SK-N-MC (cell line): ENCODE measurements around the gene RNF144B.
A peak's percentile ranks its signal among the peaks of the same experiment; 100 is the strongest.

ENCODE experiments used
- DNase-seq: peaks from one replicate; pipeline ENCODE4 v3.0.0-alpha.2; 2011; ENCODE audit warnings: low read depth, low spot score
- H3K27ac ChIP-seq: fragments of 200-600 bp; sonication (generic); 2 replicates; pipeline ENCODE4 v1.5.1; 2016; ENCODE audit warnings: mixed run types
- H3K36me3 ChIP-seq: fragments of 200-600 bp; sonication (generic); 2 replicates; pipeline ENCODE4 v1.6.1; 2017; ENCODE audit warnings: antibody characterized with exemption, low read length, mixed read lengths; ENCODE audit not compliant: insufficient read depth
- H3K4me3 ChIP-seq: fragments of 200-600 bp; sonication (generic); 2 replicates; pipeline ENCODE4 v1.5.1; 2016
- H3K9ac ChIP-seq: fragments of 200-600 bp; sonication (generic); 2 replicates; pipeline ENCODE4 v1.8.0; 2017; ENCODE audit warnings: mixed run types, mixed read lengths; ENCODE audit not compliant: insufficient read length
- H3K9me3 ChIP-seq: fragments of 200-600 bp; sonication (generic); 2 replicates; pipeline ENCODE4 v1.6.1; 2017; ENCODE audit warnings: low read depth, mild to moderate bottlenecking, antibody characterized with exemption, low read length, moderate library complexity, mixed read lengths
- EZH2 ChIP-seq: fragments of 200-600 bp; sonication (generic); IDR thresholded peaks from one replicate; pipeline ENCODE4 v1.6.1; 2017; ENCODE audit warnings: antibody characterized with exemption
- FOXP2 ChIP-seq: optimal IDR thresholded peaks from 2 replicates; pipeline ENCODE3; 2011; ENCODE audit warnings: mild to moderate bottlenecking, moderate library complexity; ENCODE audit not compliant: insufficient read depth; ENCODE audit errors: extremely low read length, control extremely low read depth
- POLR2AphosphoS5 ChIP-seq: IDR thresholded peaks from 2 replicates; pipeline ENCODE4 v1.6.1; 2012; ENCODE audit warnings: mild to moderate bottlenecking, low read depth, low read length, borderline replicate concordance

The RNF144B gene

GRCh38 chr6:18507018-18507415 lies 119.9 kb downstream of the RNF144B start:
- DNase-seq = no peak
- no peak overlapping the region for H3K27ac ChIP-seq
- no peaks in the 10 kb centered on the region for H3K36me3 ChIP-seq
- H3K9me3 ChIP-seq = no peaks in the 10 kb centered on the region
- H3K4me3 ChIP-seq = no peak overlapping the region
- H3K9ac ChIP-seq = no peak overlapping the region
- TF ChIP-seq FOXP2 (no peak), POLR2AphosphoS5 (no peak), EZH2 (no peak)

DNA sequence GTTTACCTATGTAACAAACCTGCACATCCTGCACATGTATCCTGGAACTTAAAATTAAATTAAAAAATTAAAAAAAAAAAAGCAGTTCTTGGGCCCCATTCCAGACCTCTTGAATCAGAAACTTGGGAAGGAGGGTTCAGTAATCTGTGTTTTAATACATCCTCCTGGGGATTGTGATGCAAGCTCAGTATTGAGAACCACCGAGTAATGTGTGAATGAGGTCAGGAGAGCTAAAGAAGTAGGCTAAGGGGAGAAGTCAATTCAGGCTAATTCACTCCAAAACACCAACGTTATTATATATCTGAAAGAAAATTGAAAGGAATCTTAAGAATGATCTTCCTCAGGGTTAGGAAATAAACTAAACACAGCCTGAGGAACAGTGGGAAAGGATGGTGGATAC lies 120.4 kb downstream of the RNF144B start:
- TF ChIP-seq EZH2 (no peak), FOXP2 (no peak), POLR2AphosphoS5 (no peak)
- H3K9me3 ChIP-seq = no peaks in the 10 kb centered on the region
- H3K4me3 ChIP-seq = no peak overlapping the region
- DNase-seq = no peak
- H3K36me3 ChIP-seq = no peaks in the 10 kb centered on the region
- H3K27ac ChIP-seq = no peak overlapping the region
- no peak overlapping the region for H3K9ac ChIP-seq

DNA sequence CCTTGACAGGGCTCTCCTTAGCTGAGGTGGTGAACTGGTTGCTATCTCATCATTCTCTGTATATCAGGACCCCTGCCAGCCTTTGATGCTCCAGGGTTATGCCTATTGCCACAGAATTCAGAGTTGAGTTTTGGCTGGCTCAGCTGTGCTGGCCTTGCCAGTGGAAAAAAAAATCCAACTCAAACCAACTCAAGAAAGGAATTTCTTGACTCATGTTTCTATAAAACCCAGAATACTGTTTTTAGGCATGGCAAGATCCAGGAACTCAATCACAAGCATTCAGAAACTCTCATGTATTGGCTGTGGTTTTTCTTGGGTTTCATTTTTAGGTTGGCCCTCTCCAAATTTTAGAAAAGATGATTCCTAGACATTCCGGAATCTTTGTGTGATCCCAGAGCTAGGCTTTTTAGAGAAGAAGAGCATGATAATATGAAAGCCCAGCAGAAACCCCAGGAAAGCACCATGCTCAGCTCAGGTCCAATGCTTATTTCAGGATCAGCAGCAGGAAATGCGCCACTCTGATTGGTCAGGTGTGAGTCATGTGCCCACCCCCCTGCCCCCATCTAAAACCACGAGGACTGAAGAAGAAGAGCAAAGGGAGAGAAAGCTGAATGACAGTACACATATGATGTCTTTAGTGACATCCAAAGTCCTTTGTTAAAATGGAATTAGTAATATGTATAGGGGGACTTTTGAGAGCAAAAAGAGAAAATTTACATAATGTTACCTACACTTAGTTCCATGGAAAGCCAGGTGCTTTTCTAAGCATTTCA lies 122.9 kb downstream of the RNF144B start:
- Histone ChIP-seq H3K27ac (no peak overlapping the region), H3K9me3 (no peaks in the 10 kb centered on the region), H3K4me3 (no peak overlapping the region), H3K36me3 (no peaks in the 10 kb centered on the region), H3K9ac (no peak overlapping the region)
- TF ChIP-seq POLR2AphosphoS5 (no peak), EZH2 (no peak), FOXP2 (no peak)
- DNase-seq = no peak

- Histone ChIP-seq H3K9me3 (no peaks in the 10 kb centered on the region), H3K4me3 (no peak overlapping the region), H3K36me3 (no peaks in the 10 kb centered on the region), H3K27ac (no peak overlapping the region), H3K9ac (no peak overlapping the region)
- DNase-seq = no peak
- TF ChIP-seq FOXP2 = no peak
- no peak for TF ChIP-seq POLR2AphosphoS5
- no peak for TF ChIP-seq EZH2
Measured at GRCh38 chr6:18510644-18511033, 123.5 kb downstream of the RNF144B start.

GRCh38 chr6:18511211-18511610 lies 124.1 kb downstream of the RNF144B start:
- no peaks in the 10 kb centered on the region for H3K36me3 ChIP-seq
- no peaks in the 10 kb centered on the region for H3K9me3 ChIP-seq
- H3K27ac ChIP-seq = no peak overlapping the region

GRCh38 chr6:18513253-18513798 lies 126.2 kb downstream of the RNF144B start:
- TF ChIP-seq FOXP2 (no peak), POLR2AphosphoS5 (no peak), EZH2 (no peak)
- Histone ChIP-seq H3K4me3 (no peak overlapping the region), H3K9me3 (no peaks in the 10 kb centered on the region), H3K36me3 (no peaks in the 10 kb centered on the region), H3K27ac (no peak overlapping the region), H3K9ac (no peak overlapping the region)
- no peak for DNase-seq

More at GRCh38 chr6:18511211-18511610, 124.1 kb downstream of the RNF144B start:
- no peak for DNase-seq
- Histone ChIP-seq H3K4me3 (no peak overlapping the region), H3K9ac (no peak overlapping the region)
- TF ChIP-seq POLR2AphosphoS5 = no peak
- no peak for TF ChIP-seq EZH2
- no peak for TF ChIP-seq FOXP2

DNA sequence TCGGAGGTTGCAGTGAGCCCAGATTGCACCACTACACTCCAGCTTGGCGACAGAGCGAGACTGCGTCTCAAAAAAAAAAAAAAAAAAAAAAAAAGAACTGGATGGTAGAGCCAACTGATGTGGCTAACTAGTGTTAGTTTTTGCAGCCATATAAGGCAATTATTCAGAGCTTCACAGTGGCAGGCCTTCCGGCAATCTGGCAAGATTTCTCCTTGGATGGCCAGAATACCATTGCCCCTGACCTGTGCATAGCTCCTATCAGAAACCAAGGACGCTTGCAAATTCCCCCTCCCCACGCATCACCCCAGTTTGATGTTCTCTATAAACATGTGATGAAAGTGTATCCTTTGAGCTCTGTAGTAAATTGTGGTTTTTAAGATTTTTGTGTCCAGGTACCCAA lies 127.0 kb downstream of the RNF144B start:
- Histone ChIP-seq H3K36me3 (no peaks in the 10 kb centered on the region), H3K4me3 (no peak overlapping the region), H3K27ac (no peak overlapping the region), H3K9ac (no peak overlapping the region), H3K9me3 (no peaks in the 10 kb centered on the region)
- TF ChIP-seq FOXP2 (no peak), POLR2AphosphoS5 (no peak), EZH2 (no peak)
- no peak for DNase-seq

- no peak overlapping the region for H3K9ac ChIP-seq
- H3K9me3 ChIP-seq = no peaks in the 10 kb centered on the region
- no peak overlapping the region for H3K27ac ChIP-seq
- no peak for DNase-seq
- H3K36me3 ChIP-seq = no peaks in the 10 kb centered on the region
- H3K4me3 ChIP-seq = 0 out of 2 replicates have a peak overlapping the region, but pooled peaks have one; percentile 14
- TF ChIP-seq FOXP2 (no peak), POLR2AphosphoS5 (no peak), EZH2 (no peak)
Measured at GRCh38 chr6:18515767-18516166, 128.6 kb downstream of the RNF144B start.
